Measurements from ENCODE around the gene RHOG.

DNA sequence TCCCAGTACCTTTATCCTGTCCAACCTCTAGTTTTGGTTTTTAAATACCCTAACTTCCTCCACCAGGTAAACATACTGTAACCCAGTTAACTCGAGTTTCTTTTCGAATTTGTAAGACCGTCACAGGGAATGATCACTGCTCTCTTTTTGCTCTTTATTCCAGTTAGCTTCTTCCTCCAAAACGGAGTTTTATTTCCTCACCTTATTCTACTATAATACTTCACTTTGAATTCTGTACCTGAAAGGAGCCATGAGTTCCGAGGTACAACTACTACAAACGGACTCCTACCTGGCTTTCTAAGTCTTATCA lies 44.8 kb downstream of the RHOG start:
- TF ChIP-seq, protein P1, sequence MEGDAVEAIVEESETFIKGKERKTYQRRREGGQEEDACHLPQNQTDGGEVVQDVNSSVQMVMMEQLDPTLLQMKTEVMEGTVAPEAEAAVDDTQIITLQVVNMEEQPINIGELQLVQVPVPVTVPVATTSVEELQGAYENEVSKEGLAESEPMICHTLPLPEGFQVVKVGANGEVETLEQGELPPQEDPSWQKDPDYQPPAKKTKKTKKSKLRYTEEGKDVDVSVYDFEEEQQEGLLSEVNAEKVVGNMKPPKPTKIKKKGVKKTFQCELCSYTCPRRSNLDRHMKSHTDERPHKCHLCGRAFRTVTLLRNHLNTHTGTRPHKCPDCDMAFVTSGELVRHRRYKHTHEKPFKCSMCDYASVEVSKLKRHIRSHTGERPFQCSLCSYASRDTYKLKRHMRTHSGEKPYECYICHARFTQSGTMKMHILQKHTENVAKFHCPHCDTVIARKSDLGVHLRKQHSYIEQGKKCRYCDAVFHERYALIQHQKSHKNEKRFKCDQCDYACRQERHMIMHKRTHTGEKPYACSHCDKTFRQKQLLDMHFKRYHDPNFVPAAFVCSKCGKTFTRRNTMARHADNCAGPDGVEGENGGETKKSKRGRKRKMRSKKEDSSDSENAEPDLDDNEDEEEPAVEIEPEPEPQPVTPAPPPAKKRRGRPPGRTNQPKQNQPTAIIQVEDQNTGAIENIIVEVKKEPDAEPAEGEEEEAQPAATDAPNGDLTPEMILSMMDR (IDR thresholded peaks at IDR 0.05; ENCODE audit: poor library complexity): no peak
- no peak for TF ChIP-seq EZH2 (IDR thresholded peaks at IDR 0.05; ENCODE audit: borderline replicate concordance)
- TF ChIP-seq EZH2phosphoT487 (IDR thresholded peaks at IDR 0.05; ENCODE audit: low read depth, severe bottlenecking, unreplicated experiment): no peak
